Skin of body (tissue), 2 donors: Measurements from ENCODE around the gene DOCK11. TPM values are rescaled to one million over a fixed set of nuclear protein-coding genes. Genes with fewer than 3 reads are reported as not detected.

ENCODE experiments used
- DNase-seq: peaks from one replicate; lab custom pipeline; 2025; lab: John Stamatoyannopoulos, UW
- total RNA-seq: library from RNA; depleted of rRNA; stranded (reverse); fragments of >200 nt; gene quantifications from one replicate; pipeline ENCODE4 v1.2.3, GENCODE V29; 2014

The DOCK11 gene
- total RNA-seq, 1 donor from 2014 or later, result 25.7 TPM

- no peak for DNase-seq
These were observed 3.7 kb downstream of the DOCK11 start for GRCh38 chrX:118499295-118499694.

DNA sequence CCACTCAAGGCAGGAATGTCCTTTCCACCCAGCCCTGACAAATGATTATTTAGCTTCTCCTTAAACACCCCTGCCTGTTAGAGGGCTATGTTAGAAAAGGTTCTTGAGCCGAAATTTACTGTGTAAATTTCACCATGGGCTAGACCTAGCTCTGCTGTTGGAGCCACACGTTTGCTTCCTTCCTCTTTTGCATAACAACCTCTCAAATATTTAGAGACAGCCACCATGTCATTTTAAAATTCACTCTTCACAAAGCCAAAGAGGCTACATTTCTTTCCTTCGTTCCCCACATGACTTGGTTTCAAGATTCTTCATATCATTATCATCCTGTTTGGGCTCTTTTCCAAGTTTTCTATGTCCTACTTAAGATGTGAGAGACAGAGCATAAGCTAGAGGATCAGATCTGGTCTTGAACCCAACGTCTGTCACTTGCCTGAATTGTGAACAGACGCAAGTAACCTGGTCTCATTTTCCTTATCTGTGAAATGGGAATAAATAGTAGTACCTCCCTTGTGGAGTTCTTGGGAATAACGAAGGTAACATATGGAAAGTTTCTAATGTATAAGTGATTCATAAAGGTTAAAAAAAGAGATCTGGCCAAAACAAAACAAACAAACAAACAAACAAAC lies 6.7 kb downstream of the DOCK11 start:
- DNase-seq, result no peak

GRCh38 chrX:118503260-118504041 lies 7.8 kb downstream of the DOCK11 start:
- DNase-seq, result no peak

DNA sequence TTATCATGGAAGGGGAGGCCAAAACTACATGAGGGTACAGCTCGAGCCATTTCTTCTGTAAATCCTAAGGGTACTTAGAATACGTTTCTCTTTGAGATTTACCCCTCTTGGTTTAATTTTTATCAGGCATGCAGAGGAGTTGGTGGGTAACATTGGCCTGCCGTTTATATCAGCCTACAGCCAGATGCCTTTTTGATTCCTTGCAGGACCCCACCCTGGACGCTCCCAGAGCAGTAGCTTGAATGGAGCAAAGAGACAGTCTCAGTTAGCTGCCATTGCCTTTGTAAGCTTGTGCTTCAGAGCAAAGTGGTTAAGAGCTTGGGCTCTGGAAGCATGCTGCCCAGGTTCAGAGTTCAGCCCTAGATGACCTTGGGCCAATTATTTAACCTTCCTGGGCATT lies 9.0 kb downstream of the DOCK11 start:
- no peak for DNase-seq

- DNase-seq, result peak; percentile 35
These were observed 11.3 kb downstream of the DOCK11 start for GRCh38 chrX:118506805-118507480.

GRCh38 chrX:118507766-118508165 lies 12.2 kb downstream of the DOCK11 start:
- DNase-seq, result no peak

DNA sequence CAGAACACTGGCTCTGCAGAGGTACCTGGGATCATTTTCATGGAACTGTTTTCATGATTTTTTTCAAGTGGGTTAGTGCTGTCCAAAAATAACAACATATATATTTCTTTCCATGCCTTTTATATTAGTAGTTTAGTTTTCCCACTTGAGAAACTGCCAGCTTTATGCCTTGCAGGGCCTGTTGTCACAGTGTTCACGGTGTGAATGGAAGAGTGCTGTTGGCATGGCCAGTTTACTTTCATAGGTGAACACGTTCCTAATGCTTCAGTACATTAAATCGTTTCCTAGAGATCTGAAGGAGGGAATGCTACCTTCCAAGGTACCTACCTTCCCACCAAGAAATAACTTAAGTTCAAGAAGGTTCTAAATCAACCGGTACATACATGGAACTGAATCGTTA lies 12.6 kb downstream of the DOCK11 start:
- DNase-seq, result peak; percentile 1

DNA sequence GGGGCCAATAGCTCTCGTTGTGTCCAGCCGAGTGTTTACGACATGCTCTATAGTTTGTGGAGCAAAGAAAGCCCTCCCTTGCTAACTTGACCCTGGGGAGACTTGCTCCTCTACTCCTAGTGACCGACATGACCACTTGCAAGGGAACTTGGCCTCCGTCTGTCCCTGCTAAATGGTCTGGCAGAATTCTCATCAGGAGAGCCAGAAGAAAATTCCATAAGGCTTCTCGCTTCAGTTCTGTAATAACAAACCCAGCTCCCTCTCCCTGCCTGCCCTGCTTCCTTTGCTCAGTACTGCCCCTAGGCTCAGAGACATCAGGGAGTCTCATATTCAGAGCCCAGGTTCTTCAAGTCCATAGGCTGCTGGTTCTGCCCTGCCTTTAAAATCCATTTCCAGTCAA lies 13.0 kb downstream of the DOCK11 start:
- no peak for DNase-seq

GRCh38 chrX:118510111-118510510 lies 14.5 kb downstream of the DOCK11 start:
- DNase-seq, result no peak

DNA sequence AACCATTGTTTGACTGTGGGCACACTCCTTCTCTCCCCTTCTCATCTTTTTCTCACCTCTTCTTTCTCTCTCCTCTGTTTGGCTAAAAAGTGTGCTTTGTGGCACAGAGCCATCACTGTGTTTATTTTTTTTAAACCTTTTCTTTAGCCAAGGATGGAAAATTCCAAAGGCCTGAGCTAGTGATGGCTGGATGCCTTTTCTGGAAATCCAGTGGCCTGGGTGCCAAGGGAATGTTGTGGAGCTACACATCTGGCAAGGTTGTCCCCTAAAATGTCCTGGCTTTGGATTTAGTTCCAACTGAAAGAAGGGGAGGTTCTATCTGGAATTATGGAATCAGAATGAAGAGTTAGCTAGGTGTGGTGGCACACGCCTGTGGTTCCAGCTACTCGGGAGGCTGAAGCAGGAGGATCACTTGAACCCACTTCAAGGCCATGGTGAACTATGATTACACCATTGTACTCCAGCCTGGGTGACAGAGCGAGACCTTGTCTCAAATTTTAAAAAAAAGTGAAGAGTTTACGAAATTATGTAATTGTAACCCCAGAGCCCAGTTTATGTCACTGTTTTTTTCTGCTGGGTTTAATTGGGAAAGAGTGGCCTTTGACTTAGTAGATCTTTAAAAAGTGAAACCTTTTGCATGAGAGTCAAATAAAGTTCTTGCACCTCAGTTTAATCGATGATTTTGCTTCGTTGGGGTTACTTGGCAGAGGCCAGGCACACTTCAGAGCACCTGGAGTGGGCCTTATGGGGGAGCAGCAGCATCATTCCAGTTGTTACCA lies 17.7 kb downstream of the DOCK11 start:
- DNase-seq, result peak; percentile 8

GRCh38 chrX:118519411-118520215 lies 24.0 kb downstream of the DOCK11 start:
- DNase-seq, result no peak

DNA sequence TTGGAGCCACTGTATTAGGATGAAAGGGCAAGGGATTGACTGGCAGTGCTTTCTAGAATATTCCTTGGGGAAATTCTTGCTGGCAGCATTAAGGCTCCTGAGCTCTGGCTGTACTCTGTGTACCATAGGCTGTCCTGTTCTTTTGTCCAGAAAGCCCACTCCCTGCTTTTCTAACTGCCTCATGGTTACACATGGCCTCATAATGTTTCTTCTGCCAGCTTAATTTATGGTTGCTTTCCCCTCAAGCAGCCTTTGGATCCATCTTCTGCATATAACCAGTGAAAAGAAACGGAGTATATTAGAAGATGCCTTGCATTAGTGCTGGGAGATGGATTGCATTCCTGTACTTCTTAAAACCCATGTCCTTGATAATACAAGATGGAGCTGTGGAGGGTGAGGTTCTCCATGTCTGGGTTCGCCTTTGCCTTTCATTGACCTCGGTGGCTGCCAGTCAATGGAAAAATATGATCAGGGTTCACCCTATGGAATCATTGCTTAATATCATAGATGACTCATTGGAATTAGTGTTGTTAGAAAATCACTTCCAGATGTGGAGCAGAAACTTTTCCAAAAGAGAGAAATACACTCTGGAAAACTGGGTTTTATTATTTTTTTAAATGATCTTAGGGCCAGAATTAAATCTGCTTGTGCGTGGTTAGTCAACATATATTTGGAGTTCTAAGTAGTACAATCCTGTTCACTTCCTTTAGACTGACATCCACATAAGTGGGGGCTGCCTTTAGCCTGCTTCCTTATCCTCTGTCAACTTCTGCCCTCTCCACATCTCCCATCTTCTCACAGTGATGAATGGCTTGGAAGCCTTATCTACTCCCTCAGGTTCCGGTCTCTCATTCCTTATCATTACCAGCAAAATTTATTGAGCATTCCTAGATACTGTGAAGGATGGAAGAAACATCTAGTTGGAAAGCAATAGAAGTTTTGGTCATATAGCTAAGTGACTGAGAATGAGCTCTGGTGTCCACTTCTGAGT lies 24.9 kb downstream of the DOCK11 start:
- peak; percentile 85 for DNase-seq

DNA sequence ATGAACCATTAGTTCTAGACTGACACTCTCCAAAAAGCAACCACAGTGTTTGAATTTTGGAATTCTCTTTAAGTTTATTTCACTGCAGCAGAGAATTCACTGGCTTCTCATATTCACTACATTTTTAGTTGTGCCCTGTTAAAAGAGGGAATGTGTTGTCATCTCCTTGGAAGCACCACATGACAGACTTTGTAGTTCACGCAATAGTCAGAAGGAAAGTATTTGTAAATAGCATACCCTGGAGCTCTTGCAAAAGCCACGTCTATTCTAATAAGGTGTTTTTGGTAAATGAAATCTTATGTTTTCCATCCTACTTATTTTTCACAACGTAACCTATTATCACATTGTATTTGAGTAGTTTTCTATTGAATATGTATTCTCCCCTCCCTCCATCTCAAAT lies 25.8 kb downstream of the DOCK11 start:
- peak; percentile 16 for DNase-seq

GRCh38 chrX:118522230-118522926 lies 26.8 kb downstream of the DOCK11 start:
- no peak for DNase-seq

DNA sequence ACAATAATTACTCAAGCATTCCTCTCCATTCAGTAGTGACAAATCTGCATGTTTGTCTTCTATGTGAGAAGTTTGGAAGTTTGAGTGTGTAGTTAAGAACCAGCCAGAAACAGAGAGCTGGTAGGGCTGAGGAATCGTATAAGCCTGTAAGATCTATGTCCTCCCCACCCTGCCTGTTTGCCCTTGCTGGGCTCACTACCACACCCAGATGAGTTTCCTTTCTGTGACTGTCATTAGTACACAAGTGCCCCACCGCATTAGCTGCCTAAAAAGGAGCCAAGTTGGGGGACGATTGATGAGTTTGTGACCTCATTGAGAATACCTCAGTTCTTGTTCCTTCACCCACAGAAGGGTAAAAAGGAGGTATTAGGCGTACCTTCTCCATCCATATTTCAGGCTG lies 28.3 kb downstream of the DOCK11 start:
- DNase-seq, result no peak

GRCh38 chrX:118524344-118524743 lies 28.7 kb downstream of the DOCK11 start:
- DNase-seq, result no peak

DNA sequence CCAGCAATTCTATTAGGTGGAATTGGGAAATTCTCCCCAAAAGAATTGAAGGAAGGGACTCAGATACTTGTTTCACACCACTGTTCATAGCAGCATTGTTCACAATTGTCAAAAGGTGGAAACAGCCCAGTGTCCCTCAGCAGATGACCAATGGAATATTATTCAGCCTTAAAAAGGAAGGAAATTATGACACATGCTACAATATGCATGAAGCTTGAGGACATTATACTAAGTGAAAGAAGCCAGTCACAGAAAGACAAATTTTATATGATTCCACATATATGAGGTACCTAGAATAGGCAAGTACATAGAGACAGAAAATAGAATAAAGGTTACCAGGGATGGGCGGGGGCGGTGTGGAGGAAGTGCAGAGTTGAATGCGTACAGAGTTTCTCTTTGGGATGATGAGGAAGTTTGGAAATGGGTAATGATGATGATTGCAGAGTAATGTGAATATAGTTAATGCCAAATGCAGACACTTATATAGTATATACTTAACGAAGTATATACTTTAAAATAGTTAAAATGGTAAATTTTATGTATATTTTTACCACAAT lies 29.6 kb downstream of the DOCK11 start:
- no peak for DNase-seq

- no peak for DNase-seq
These were observed 30.5 kb downstream of the DOCK11 start for GRCh38 chrX:118526149-118526548.
